ENCODE measurements around the gene BCL6.

- no peak for TF ChIP-seq POLR2A (IDR thresholded peaks at IDR 0.05; ENCODE audit: low read depth, low read length)
- TF ChIP-seq CTCF (IDR thresholded peaks at IDR 0.05; ENCODE audit: extremely low read depth in 1 of 2, insufficient read depth in 1 of 2, low read depth in 1 of 2, low read length in 2 of 2) = no peak
Measured at GRCh38 chr3:187734841-187735240, 10.4 kb downstream of the BCL6 start.

Data from endothelial cell of umbilical vein (primary cell).